ENCODE results near the gene GBGT1.

- TF ChIP-seq, protein P1, sequence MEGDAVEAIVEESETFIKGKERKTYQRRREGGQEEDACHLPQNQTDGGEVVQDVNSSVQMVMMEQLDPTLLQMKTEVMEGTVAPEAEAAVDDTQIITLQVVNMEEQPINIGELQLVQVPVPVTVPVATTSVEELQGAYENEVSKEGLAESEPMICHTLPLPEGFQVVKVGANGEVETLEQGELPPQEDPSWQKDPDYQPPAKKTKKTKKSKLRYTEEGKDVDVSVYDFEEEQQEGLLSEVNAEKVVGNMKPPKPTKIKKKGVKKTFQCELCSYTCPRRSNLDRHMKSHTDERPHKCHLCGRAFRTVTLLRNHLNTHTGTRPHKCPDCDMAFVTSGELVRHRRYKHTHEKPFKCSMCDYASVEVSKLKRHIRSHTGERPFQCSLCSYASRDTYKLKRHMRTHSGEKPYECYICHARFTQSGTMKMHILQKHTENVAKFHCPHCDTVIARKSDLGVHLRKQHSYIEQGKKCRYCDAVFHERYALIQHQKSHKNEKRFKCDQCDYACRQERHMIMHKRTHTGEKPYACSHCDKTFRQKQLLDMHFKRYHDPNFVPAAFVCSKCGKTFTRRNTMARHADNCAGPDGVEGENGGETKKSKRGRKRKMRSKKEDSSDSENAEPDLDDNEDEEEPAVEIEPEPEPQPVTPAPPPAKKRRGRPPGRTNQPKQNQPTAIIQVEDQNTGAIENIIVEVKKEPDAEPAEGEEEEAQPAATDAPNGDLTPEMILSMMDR (IDR thresholded peaks at IDR 0.05) = no peak
- no peak for TF ChIP-seq POLR2A (IDR thresholded peaks at IDR 0.05)
Measured at GRCh38 chr9:133153227-133154096, 10.3 kb downstream of the GBGT1 start.
